ENCODE measurements around the gene SMC1B. TPM values are rescaled to one million over a fixed set of nuclear protein-coding genes. Genes with fewer than 3 reads are reported as not detected.

The SMC1B gene
- total RNA-seq, 1 experiment from 2014 or later: 0.10 TPM

DNA sequence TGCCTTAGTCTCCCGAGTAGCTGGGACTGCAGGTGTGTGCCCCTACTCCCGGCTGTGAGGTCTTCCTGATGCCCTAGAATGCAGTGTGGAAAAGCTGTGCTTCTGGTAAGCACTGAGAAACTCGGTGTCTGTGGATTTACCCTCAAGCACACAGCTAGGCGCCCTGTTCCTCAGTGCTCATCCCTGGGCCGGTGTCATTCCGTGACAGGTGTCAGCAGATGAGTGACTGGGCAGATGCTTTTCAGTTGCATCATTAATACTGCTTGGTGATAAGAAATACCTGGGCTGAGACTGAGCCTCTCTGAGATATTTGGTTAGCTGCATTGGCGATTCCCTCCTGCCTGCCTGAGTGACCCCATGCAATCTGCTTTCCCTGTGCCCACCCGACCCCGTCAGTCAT is 81.9 kb downstream of the SMC1B start:
- intact Hi-C loops (cut with micrococcal nuclease; ENCODE audit: unreplicated experiment): no loop called here
- in situ Hi-C loops (cut with HindIII; ENCODE audit: low pct_unique_long_range_greater_than_20kb, low sequenced_read_pairs): no loop called here
- DNase-seq (ENCODE audit: low read depth, low spot score) (no peak), ATAC-seq (no peak)
- H3K9me3 ChIP-seq (ENCODE audit: control insufficient read depth, insufficient read depth, low read depth, low read length): no peaks in the 10 kb centered on the region
- no TSS peak for BruUV-seq (replicated peaks)
- H3K27ac ChIP-seq (ENCODE audit: low read length): no peak overlapping the region
- no peaks in the 10 kb centered on the region for H3K27me3 ChIP-seq (ENCODE audit: control insufficient read depth, insufficient read depth, low read length)
- no peaks in the 10 kb centered on the region for H3K36me3 ChIP-seq (ENCODE audit: control insufficient read depth, insufficient read depth, low read length)
- ChIA-PET POLR2A (no interaction called here), CTCF (no interaction called here)
- TF ChIP-seq SIN3A (IDR thresholded peaks at IDR 0.05; ENCODE audit: borderline replicate concordance, insufficient read depth, low read depth, low read length): no peak
- TF ChIP-seq, protein P1, sequence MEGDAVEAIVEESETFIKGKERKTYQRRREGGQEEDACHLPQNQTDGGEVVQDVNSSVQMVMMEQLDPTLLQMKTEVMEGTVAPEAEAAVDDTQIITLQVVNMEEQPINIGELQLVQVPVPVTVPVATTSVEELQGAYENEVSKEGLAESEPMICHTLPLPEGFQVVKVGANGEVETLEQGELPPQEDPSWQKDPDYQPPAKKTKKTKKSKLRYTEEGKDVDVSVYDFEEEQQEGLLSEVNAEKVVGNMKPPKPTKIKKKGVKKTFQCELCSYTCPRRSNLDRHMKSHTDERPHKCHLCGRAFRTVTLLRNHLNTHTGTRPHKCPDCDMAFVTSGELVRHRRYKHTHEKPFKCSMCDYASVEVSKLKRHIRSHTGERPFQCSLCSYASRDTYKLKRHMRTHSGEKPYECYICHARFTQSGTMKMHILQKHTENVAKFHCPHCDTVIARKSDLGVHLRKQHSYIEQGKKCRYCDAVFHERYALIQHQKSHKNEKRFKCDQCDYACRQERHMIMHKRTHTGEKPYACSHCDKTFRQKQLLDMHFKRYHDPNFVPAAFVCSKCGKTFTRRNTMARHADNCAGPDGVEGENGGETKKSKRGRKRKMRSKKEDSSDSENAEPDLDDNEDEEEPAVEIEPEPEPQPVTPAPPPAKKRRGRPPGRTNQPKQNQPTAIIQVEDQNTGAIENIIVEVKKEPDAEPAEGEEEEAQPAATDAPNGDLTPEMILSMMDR (IDR thresholded peaks at IDR 0.05): no peak
- TF ChIP-seq, protein P2, sequence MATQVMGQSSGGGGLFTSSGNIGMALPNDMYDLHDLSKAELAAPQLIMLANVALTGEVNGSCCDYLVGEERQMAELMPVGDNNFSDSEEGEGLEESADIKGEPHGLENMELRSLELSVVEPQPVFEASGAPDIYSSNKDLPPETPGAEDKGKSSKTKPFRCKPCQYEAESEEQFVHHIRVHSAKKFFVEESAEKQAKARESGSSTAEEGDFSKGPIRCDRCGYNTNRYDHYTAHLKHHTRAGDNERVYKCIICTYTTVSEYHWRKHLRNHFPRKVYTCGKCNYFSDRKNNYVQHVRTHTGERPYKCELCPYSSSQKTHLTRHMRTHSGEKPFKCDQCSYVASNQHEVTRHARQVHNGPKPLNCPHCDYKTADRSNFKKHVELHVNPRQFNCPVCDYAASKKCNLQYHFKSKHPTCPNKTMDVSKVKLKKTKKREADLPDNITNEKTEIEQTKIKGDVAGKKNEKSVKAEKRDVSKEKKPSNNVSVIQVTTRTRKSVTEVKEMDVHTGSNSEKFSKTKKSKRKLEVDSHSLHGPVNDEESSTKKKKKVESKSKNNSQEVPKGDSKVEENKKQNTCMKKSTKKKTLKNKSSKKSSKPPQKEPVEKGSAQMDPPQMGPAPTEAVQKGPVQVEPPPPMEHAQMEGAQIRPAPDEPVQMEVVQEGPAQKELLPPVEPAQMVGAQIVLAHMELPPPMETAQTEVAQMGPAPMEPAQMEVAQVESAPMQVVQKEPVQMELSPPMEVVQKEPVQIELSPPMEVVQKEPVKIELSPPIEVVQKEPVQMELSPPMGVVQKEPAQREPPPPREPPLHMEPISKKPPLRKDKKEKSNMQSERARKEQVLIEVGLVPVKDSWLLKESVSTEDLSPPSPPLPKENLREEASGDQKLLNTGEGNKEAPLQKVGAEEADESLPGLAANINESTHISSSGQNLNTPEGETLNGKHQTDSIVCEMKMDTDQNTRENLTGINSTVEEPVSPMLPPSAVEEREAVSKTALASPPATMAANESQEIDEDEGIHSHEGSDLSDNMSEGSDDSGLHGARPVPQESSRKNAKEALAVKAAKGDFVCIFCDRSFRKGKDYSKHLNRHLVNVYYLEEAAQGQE (IDR thresholded peaks at IDR 0.05; ENCODE audit: insufficient read depth in 1 of 2, low read depth in 2 of 2, low read length in 1 of 2): no peak
- no peak for TF ChIP-seq POLR2AphosphoS5 (IDR thresholded peaks at IDR 0.05; ENCODE audit: low read depth, low read length)
- no peak overlapping the region for H3K4me3 ChIP-seq (ENCODE audit: low read depth in 2 of 2, low read length in 2 of 2)
- H3K4me1 ChIP-seq (ENCODE audit: control insufficient read depth, insufficient read depth, low read length): no peaks in the 10 kb centered on the region

GRCh38 chr22:45330548-45330947 is 82.9 kb downstream of the SMC1B start:
- no peak overlapping the region for H3K27ac ChIP-seq (ENCODE audit: low read length)
- H3K4me3 ChIP-seq (ENCODE audit: low read depth in 2 of 2, low read length in 2 of 2): no peak overlapping the region
- DNase-seq (ENCODE audit: low read depth, low spot score) (no peak), ATAC-seq (no peak)
- no peaks in the 10 kb centered on the region for H3K36me3 ChIP-seq (ENCODE audit: control insufficient read depth, insufficient read depth, low read length)
- ChIA-PET POLR2A (no interaction called here), CTCF (no interaction called here)
- H3K27me3 ChIP-seq (ENCODE audit: control insufficient read depth, insufficient read depth, low read length): no peaks in the 10 kb centered on the region
- no peak for TF ChIP-seq SIN3A (IDR thresholded peaks at IDR 0.05; ENCODE audit: borderline replicate concordance, insufficient read depth, low read depth, low read length)
- BruUV-seq (replicated peaks): no TSS peak
- intact Hi-C loops (cut with micrococcal nuclease; ENCODE audit: unreplicated experiment): no loop called here
- in situ Hi-C loops (cut with HindIII; ENCODE audit: low pct_unique_long_range_greater_than_20kb, low sequenced_read_pairs): no loop called here
- no peaks in the 10 kb centered on the region for H3K4me1 ChIP-seq (ENCODE audit: control insufficient read depth, insufficient read depth, low read length)
- H3K9me3 ChIP-seq (ENCODE audit: control insufficient read depth, insufficient read depth, low read depth, low read length): no peaks in the 10 kb centered on the region

DNA sequence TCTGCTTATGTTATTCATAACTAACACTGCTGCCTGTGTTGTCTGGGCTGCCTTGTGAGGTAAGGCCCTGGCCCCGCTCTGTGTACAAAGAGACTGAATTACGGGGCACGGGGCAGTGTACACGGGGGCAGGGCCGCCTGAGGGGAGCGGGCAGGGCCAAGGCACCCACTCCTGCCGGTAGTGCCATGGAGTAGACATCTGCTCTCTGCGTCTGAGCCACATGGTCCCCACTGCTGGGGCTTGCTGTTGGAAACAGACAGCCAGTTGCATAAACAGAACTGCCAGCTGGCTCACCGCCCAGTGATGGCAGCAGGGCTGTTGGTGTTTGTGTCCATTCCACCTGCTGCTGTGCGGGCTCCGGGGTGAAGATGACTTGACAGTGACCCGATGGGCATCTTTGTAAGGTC is 83.9 kb downstream of the SMC1B start:
- intact Hi-C loops (cut with micrococcal nuclease; ENCODE audit: unreplicated experiment): no loop called here
- BruUV-seq (replicated peaks): no TSS peak
- no peak for DNase-seq (ENCODE audit: low read depth, low spot score)

More for the DNA sequence above, 83.9 kb downstream of the SMC1B start:
- ChIA-PET CTCF (no interaction called here), POLR2A (no interaction called here)
- TF ChIP-seq, protein P1 (IDR thresholded peaks at IDR 0.05): no peak
- TF ChIP-seq SIN3A (IDR thresholded peaks at IDR 0.05; ENCODE audit: borderline replicate concordance, insufficient read depth, low read depth, low read length): no peak
- no peak for TF ChIP-seq TCF7L2 (IDR thresholded peaks at IDR 0.05; ENCODE audit: low read depth, low read length)
- no peak for TF ChIP-seq POLR2AphosphoS5 (IDR thresholded peaks at IDR 0.05; ENCODE audit: low read depth, low read length)
- TF ChIP-seq, protein P2 (IDR thresholded peaks at IDR 0.05; ENCODE audit: insufficient read depth in 1 of 2, low read depth in 2 of 2, low read length in 1 of 2): no peak
- no peak overlapping the region for H3K27ac ChIP-seq (ENCODE audit: low read length)
- H3K27me3 ChIP-seq (ENCODE audit: control insufficient read depth, insufficient read depth, low read length): no peaks in the 10 kb centered on the region
- H3K36me3 ChIP-seq (ENCODE audit: control insufficient read depth, insufficient read depth, low read length): no peaks in the 10 kb centered on the region
- no peak overlapping the region for H3K4me3 ChIP-seq (ENCODE audit: low read depth in 2 of 2, low read length in 2 of 2)
- no peaks in the 10 kb centered on the region for H3K9me3 ChIP-seq (ENCODE audit: control insufficient read depth, insufficient read depth, low read depth, low read length)
- no peaks in the 10 kb centered on the region for H3K4me1 ChIP-seq (ENCODE audit: control insufficient read depth, insufficient read depth, low read length)
- ATAC-seq: no peak
- in situ Hi-C loops (cut with HindIII; ENCODE audit: low pct_unique_long_range_greater_than_20kb, low sequenced_read_pairs): no loop called here
